IMR-90 (cell line): ENCODE measurements around the gene SNX1. TPM values are rescaled to one million over a fixed set of nuclear protein-coding genes. Genes with fewer than 3 reads are reported as not detected.

ENCODE experiments used
- ATAC-seq: fragments of 200-7000 bp; cut with Tn5 transposase; 2 replicates; pipeline ENCODE4 v1.9.1; 2020; ENCODE audit warnings: low read depth, mild to moderate bottlenecking, moderate library complexity
- BruUV-seq: library from RNA; stranded (reverse); fragments of 400-500 nt; replicated peaks from 2 replicates; lab custom pipeline; 2021; lab: Mats Ljungman, UMichigan
- CTCF ChIA-PET: fragments of 300-600 bp; formaldehyde crosslinking; extraction: SDS; loops from one replicate; lab custom pipeline; 2021; ENCODE audit warnings: antibody characterized with exemption; lab: Yijun Ruan, JAX
- POLR2A ChIA-PET: fragments of 300-600 bp; sonication (Branson Sonifier 250); formaldehyde crosslinking; loops from one replicate; lab custom pipeline; 2022; ENCODE audit warnings: antibody characterized with exemption; ENCODE audit not compliant: unreplicated experiment; lab: Charles Lee
- DNase-seq: peaks from one replicate; pipeline ENCODE4 v3.0.0; 2013
- H2AFZ ChIP-seq: replicated peaks from 2 replicates; pipeline ENCODE3; 2013; ENCODE audit warnings: low read length, mild to moderate bottlenecking; ENCODE audit not compliant: poor library complexity
- H2AK5ac ChIP-seq: 2 replicates; pipeline ENCODE4 v1.6.1; 2013; ENCODE audit warnings: low read depth, low read length, inconsistent platforms
- H2AK9ac ChIP-seq: replicated peaks from 2 replicates; pipeline ENCODE3; 2013; ENCODE audit warnings: mild to moderate bottlenecking, low read depth, low read length, moderate library complexity; ENCODE audit not compliant: poor library complexity
- H2BK120ac ChIP-seq: 2 replicates; pipeline ENCODE4 v1.6.1; 2013; ENCODE audit warnings: low read depth, low read length, inconsistent platforms
- H2BK15ac ChIP-seq: 3 replicates; pipeline ENCODE4 v1.6.1; 2013; ENCODE audit warnings: low read depth, low read length, inconsistent platforms
- H2BK20ac ChIP-seq: 2 replicates; pipeline ENCODE4 v1.6.1; 2013; ENCODE audit warnings: low read depth, mild to moderate bottlenecking, inconsistent platforms, low read length, moderate library complexity
- H2BK5ac ChIP-seq: 2 replicates; pipeline ENCODE4 v1.6.1; 2013; ENCODE audit warnings: mild to moderate bottlenecking, low read depth, low read length, inconsistent platforms; ENCODE audit not compliant: poor library complexity, severe bottlenecking
- H3K14ac ChIP-seq: replicated peaks from 2 replicates; pipeline ENCODE4 v1.6.1; 2013; ENCODE audit warnings: low read depth, low read length, inconsistent platforms
- H3K18ac ChIP-seq: 2 replicates; pipeline ENCODE4 v1.6.1; 2013; ENCODE audit warnings: low read depth, low read length, control low read depth
- H3K23ac ChIP-seq: 2 replicates; pipeline ENCODE4 v1.6.1; 2013; ENCODE audit warnings: low read depth, low read length, inconsistent platforms
- H3K27ac ChIP-seq: 2 replicates; pipeline ENCODE4 v1.5.1; 2013; ENCODE audit warnings: mild to moderate bottlenecking, control low read depth, low read length; ENCODE audit not compliant: insufficient read depth
- H3K27me3 ChIP-seq: 2 replicates; pipeline ENCODE4 v1.6.1; 2013; ENCODE audit warnings: low read length; ENCODE audit not compliant: control insufficient read depth, insufficient read depth
- H3K36me3 ChIP-seq: 2 replicates; pipeline ENCODE4 v1.6.1; 2013; ENCODE audit warnings: low read length, mixed read lengths; ENCODE audit not compliant: control insufficient read depth, insufficient read depth
- H3K4ac ChIP-seq: 2 replicates; pipeline ENCODE4 v1.6.1; 2013; ENCODE audit warnings: low read depth, low read length, inconsistent platforms
- H3K4me1 ChIP-seq: 2 replicates; pipeline ENCODE4 v1.6.1; 2013; ENCODE audit warnings: low read length, mixed read lengths; ENCODE audit not compliant: control insufficient read depth, insufficient read depth
- H3K4me2 ChIP-seq: 2 replicates; pipeline ENCODE4 v1.6.1; 2013; ENCODE audit warnings: low read depth, mild to moderate bottlenecking, control low read depth, low read length, moderate library complexity
- H3K4me3 ChIP-seq: 2 replicates; pipeline ENCODE4 v1.5.1; 2013; ENCODE audit warnings: low read depth, mild to moderate bottlenecking, control low read depth, low read length, moderate library complexity; ENCODE audit not compliant: insufficient read depth
- H3K56ac ChIP-seq: 2 replicates; pipeline ENCODE4 v1.6.1; 2013; ENCODE audit warnings: low read length, inconsistent platforms; ENCODE audit not compliant: insufficient read depth; ENCODE audit errors: extremely low read depth
- H3K79me1 ChIP-seq, 2 experiments: 2 replicates each; pipeline ENCODE4 v1.6.1; 2013; ENCODE audit warnings: low read length in 2 of 2, inconsistent platforms in 1 of 2, low read depth in 1 of 2
- H3K9ac ChIP-seq: 2 replicates; pipeline ENCODE4 v1.6.1; 2013; ENCODE audit warnings: low read depth, low read length, control low read depth
- H3K9me1 ChIP-seq: 2 replicates; pipeline ENCODE4 v1.6.1; 2013; ENCODE audit warnings: low read length, inconsistent platforms; ENCODE audit not compliant: insufficient read depth
- H3K9me3 ChIP-seq: 2 replicates; pipeline ENCODE4 v1.6.1; 2013; ENCODE audit warnings: low read length; ENCODE audit not compliant: control insufficient read depth, insufficient read depth
- H4K20me1 ChIP-seq: 2 replicates; pipeline ENCODE4 v1.6.1; 2013; ENCODE audit warnings: low read length, inconsistent platforms; ENCODE audit not compliant: insufficient read depth
- H4K5ac ChIP-seq: 2 replicates; pipeline ENCODE4 v1.6.1; 2013; ENCODE audit warnings: mild to moderate bottlenecking, low read depth, low read length, control low read depth
- H4K8ac ChIP-seq, 2 experiments: 2 replicates each; pipeline ENCODE4 v1.6.1; 2013; ENCODE audit warnings: low read depth in 2 of 2, low read length in 2 of 2, control low read depth in 1 of 2, inconsistent platforms in 1 of 2
- H4K91ac ChIP-seq: 2 replicates; pipeline ENCODE4 v1.6.1; 2013; ENCODE audit warnings: low read depth, low read length, inconsistent platforms; ENCODE audit not compliant: insufficient read depth
- MAZ ChIP-seq: IDR thresholded peaks from 2 replicates; pipeline ENCODE4 v1.6.1; 2012; ENCODE audit warnings: low read depth, mild to moderate bottlenecking, low read length, improper control_type of control experiment, moderate library complexity, borderline replicate concordance
- WGBS, 2 experiments: methylation state at CpG; one replicate each; pipeline versions ENCODE4 v1.1.5 to v1.1.7; 2013; ENCODE audit warnings: missing lambda C conversion rate in 2 of 2; ENCODE audit not compliant: insufficient read length in 1 of 2; ENCODE audit errors: extremely low coverage in 2 of 2; 5-methylcytosine and 5-hydroxymethylcytosine counted together
- dilution Hi-C: fragments of 300-500 bp; cut with HindIII; formaldehyde crosslinking; loops from one replicate; pipeline ENCODE4 v1.14.3; 2018; ENCODE audit warnings: low sequenced_read_pairs; ENCODE audit not compliant: unreplicated experiment
- in situ Hi-C: fragments of 300-500 bp; cut with MboI; formaldehyde crosslinking; loops from 3 replicates; pipeline ENCODE4 v1.14.3; 2019; ENCODE audit warnings: low sequenced_read_pairs, inconsistent platforms, mixed read lengths
- intact Hi-C: fragments of 100-400 bp; cut with micrococcal nuclease; formaldehyde crosslinking; loops from 2 replicates; pipeline ENCODE4 v1.10.0; 2022
- polyA plus RNA-seq, 3 experiments: library from polyadenylated mRNA; depleted of rRNA; stranded (reverse); fragments of >200 nt; gene quantifications; 2 replicates each; pipeline ENCODE4 v1.2.3, GENCODE V29; 2012; ENCODE audit warnings: low replicate concordance in 1 of 3
- total RNA-seq: library from RNA; depleted of rRNA; stranded (reverse); fragments of >200 nt; gene quantifications from 2 replicates; pipeline ENCODE4 v1.2.3, GENCODE V29; 2012

The SNX1 gene
- total and polyA plus RNA-seq, 2 of the 4 experiments (the other 2 are of a cell fraction): 35.3 to 72.3 TPM

DNA sequence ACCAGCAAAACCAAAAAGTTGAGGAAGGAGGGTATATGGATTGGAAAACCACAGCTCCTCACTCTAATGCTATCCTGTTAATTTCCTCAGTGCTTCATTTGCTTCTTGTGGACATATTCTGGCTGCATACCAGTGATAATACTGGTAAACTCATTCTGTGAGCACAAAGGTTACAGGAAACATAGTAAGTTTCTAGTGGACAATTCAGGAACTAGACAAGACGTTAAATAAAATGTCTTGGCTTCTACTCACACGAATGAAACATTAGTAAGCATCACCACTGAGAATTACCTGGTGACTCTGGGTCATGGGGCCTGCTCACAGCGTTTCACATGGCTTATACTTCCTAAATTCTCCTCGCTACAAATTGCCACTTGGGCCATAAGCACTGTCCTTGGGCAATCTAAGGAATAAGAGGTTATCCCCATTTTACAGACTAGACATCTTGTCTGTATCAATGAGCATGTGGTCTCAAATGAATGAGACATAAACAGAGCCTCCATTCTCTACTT is 87.1 kb downstream of the SNX1 start:
- H4K20me1 ChIP-seq: no peaks in the 10 kb centered on the region
- dilution Hi-C loops: no loop called here
- no peak overlapping the region for H3K4ac ChIP-seq
- peaks cover 21% of the 10 kb centered on the region for H3K36me3 ChIP-seq
- ChIA-PET POLR2A (no interaction called here), CTCF (interaction anchor here (1.2 kb wide), 1 partner anchor 17 kb away, joined by 3 read pairs; no protein-coding TSS in a partner anchor)
- no peak overlapping the region for H2BK5ac ChIP-seq
- H3K4me3 ChIP-seq: no peak overlapping the region
- H2BK20ac ChIP-seq: no peak overlapping the region
- intact Hi-C loops: no loop called here
- BruUV-seq: no TSS peak
- H3K9ac ChIP-seq: no peak overlapping the region
- H3K56ac ChIP-seq: no peak overlapping the region
- no peaks in the 10 kb centered on the region for H3K9me3 ChIP-seq
- H2BK15ac ChIP-seq: no peak overlapping the region
- no peak overlapping the region for H3K14ac ChIP-seq
- ATAC-seq (no peak), DNase-seq (no peak)
- no peak overlapping the region for H4K8ac ChIP-seq
- no peak overlapping the region for H4K5ac ChIP-seq
- H3K18ac ChIP-seq: no peak overlapping the region
- in situ Hi-C loops: loop anchor here (25.0 kb wide), 1 partner anchor 479 kb away; no protein-coding TSS in a partner anchor
- no peak for TF ChIP-seq MAZ
- H3K27me3 ChIP-seq: no peaks in the 10 kb centered on the region
- 94% methylated on average over 3 of the region's 4 CpGs; no CpG with 5 or more reads in 1 of the 2 experiments for WGBS, 2 experiments
- H2AK9ac ChIP-seq: no peak overlapping the region
- H3K23ac ChIP-seq: no peak overlapping the region
- H4K91ac ChIP-seq: no peak overlapping the region
- H2AFZ ChIP-seq: no peak overlapping the region
- peaks cover 2% of the 10 kb centered on the region; the same call in 1 of the 2 replicates for H3K9me1 ChIP-seq
- no peak overlapping the region for H3K27ac ChIP-seq
- no peak overlapping the region for H3K4me2 ChIP-seq
- no peak overlapping the region for H2BK120ac ChIP-seq
- H2AK5ac ChIP-seq: no peak overlapping the region
- H3K4me1 ChIP-seq: no peaks in the 10 kb centered on the region
- H3K79me1 ChIP-seq: no peaks in the 10 kb centered on the region
